H7 (cell line): Measurements from ENCODE around the gene CDH15. TPM values are rescaled to one million over a fixed set of nuclear protein-coding genes. Genes with fewer than 3 reads are reported as not detected.
"Not testable (repeated sequence)": the region's sequence is repeated elsewhere in the genome, so short reads cannot be mapped to it uniquely, and the experiment has no call there.

Source experiments
- DNase-seq: peaks from one replicate; pipeline ENCODE4 v3.0.0; 2012
- H3K27me3 ChIP-seq: 2 replicates; pipeline ENCODE4 v1.6.0; 2011; ENCODE audit warnings: mild to moderate bottlenecking, low read length; ENCODE audit not compliant: control insufficient read depth, insufficient read depth
- H3K36me3 ChIP-seq: replicated peaks from 2 replicates; pipeline ENCODE4 v1.5.1; 2011; ENCODE audit warnings: low read length; ENCODE audit not compliant: control insufficient read depth, insufficient read depth
- H3K4me3 ChIP-seq: 2 replicates; pipeline ENCODE4 v1.5.1; 2011; ENCODE audit warnings: low read depth, mild to moderate bottlenecking, control low read depth, low read length, moderate library complexity; ENCODE audit not compliant: insufficient read depth
- total RNA-seq: library from RNA; depleted of rRNA; stranded (reverse); fragments of >200 nt; shearing (Covaris generic); gene quantifications from 2 replicates; pipeline ENCODE4 v1.2.3, GENCODE V29; 2014

The CDH15 gene
- total RNA-seq, 1 experiment from 2014 or later, result 0.10 TPM

- Histone ChIP-seq H3K27me3 (peaks cover 16% of the 10 kb centered on the region; the same call in 1 of the 2 replicates), H3K36me3 (no peaks in the 10 kb centered on the region), H3K4me3 (no peak overlapping the region; the same call in 1 of the 2 replicates)
- DNase-seq, result no peak
These were observed 19.7 kb downstream of the CDH15 start for GRCh38 chr16:89191033-89191900.

DNA sequence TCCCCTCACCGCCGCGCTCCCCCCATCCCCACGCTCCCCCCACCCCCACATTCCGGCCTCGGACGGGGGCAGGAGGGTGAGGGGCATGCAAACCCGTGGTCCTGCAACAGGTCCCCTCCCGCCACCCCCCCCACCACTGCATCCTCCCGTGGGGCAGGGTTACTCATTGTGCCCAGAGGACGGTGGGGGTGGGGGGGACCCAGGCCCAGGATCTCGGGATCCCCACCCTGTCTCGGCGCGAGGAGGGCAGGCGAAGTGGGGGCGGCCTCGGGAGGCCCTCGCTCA, 20.3 kb downstream of the CDH15 start:
- Histone ChIP-seq H3K36me3 (no peaks in the 10 kb centered on the region), H3K27me3 (peaks cover 16% of the 10 kb centered on the region; the same call in 1 of the 2 replicates), H3K4me3 (peak overlapping the region; percentile 56)
- no peak for DNase-seq

DNA sequence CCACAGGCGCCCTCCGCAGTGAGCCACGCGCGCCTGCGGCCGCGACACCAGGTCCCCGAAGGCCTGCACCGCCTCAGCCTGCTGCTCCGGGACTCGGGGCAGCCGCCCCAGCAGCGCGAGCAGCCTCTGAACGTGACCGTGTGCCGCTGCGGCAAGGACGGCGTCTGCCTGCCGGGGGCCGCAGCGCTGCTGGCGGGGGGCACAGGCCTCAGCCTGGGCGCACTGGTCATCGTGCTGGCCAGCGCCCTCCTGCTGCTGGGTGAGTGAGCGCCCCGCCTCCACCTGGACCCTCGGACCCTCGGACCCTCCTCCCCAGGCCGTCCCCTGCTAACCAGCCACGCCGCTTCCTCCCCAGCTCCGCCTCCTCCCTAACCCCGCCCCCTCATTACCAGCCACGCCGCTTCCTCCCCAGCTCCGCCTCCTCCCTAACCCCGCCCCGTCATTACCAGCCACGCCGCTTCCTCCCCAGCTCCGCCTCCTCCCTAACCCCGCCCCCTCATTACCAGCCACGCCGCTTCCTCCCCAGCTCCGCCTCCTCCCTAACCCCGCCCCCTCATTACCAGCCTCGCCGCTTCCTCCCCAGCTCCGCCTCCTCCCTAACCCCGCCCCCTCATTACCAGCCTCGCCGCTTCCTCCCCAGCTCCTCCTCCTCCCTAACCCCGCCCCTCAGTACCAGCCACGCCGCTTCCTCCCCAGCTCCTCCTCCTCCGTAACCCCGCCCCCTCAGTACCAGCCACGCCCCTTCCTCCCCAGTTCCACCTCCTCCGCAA, 20.8 kb downstream of the CDH15 start:
- peak overlapping the region; percentile 56 for H3K4me3 ChIP-seq
- DNase-seq, result peak; percentile 95
- peaks cover 16% of the 10 kb centered on the region; the same call in 1 of the 2 replicates for H3K27me3 ChIP-seq
- not testable (repeated sequence) for H3K36me3 ChIP-seq

- peaks cover 16% of the 10 kb centered on the region; the same call in 1 of the 2 replicates for H3K27me3 ChIP-seq
- peak; percentile 99 for DNase-seq
- peak overlapping the region; percentile 19; the same call in 1 of the 2 replicates for H3K4me3 ChIP-seq
- H3K36me3 ChIP-seq, result no peaks in the 10 kb centered on the region
These were observed 21.5 kb downstream of the CDH15 start for GRCh38 chr16:89192956-89193575.

- Histone ChIP-seq H3K27me3 (peaks cover 16% of the 10 kb centered on the region; the same call in 1 of the 2 replicates), H3K4me3 (peak overlapping the region; percentile 19; the same call in 1 of the 2 replicates), H3K36me3 (no peaks in the 10 kb centered on the region)
- peak; percentile 54 for DNase-seq
These were observed 22.2 kb downstream of the CDH15 start for GRCh38 chr16:89193576-89194293.

DNA sequence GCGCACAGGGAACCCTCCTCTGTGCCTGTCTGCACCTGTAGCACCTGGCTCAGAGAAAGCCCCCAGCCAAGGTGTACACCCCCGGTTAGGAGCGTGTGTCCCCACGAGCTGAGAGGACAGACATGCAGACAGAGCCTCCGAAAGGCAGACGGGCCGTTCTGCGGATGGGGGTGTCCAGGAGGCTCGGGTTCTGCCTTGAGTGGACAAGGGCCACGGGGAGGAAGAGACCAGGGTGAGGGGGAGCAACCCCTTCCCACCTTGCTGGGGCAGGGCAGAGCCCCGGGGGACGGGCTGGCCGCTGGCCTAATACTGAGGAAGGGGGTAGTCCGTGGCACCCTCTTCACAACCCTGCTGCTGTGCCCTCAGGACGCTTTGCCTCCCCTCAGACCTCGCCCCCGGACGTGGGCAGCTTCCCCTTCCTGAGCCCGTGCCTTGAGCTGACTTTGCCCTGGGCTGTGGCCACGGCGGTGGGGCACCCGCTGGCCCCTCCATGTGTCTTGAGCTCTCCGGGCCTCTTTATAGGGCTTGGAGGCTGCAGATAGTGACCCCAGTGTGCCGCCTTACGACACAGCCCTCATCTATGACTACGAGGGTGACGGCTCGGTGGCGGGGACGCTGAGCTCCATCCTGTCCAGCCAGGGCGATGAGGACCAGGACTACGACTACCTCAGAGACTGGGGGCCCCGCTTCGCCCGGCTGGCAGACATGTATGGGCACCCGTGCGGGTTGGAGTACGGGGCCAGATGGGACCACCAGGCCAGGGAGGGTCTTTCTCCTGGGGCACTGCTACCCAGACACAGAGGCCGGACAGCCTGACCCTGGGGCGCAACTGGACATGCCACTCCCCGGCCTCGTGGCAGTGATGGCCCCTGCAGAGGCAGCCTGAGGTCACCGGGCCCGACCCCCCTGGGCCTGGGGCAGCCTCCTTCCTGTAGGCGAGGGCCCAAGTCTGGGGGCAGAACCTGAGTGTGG, 23.1 kb downstream of the CDH15 start:
- Histone ChIP-seq H3K36me3 (no peaks in the 10 kb centered on the region), H3K27me3 (peaks cover 21% of the 10 kb centered on the region; the same call in 1 of the 2 replicates), H3K4me3 (no peak overlapping the region)
- peak; percentile 57 for DNase-seq

DNA sequence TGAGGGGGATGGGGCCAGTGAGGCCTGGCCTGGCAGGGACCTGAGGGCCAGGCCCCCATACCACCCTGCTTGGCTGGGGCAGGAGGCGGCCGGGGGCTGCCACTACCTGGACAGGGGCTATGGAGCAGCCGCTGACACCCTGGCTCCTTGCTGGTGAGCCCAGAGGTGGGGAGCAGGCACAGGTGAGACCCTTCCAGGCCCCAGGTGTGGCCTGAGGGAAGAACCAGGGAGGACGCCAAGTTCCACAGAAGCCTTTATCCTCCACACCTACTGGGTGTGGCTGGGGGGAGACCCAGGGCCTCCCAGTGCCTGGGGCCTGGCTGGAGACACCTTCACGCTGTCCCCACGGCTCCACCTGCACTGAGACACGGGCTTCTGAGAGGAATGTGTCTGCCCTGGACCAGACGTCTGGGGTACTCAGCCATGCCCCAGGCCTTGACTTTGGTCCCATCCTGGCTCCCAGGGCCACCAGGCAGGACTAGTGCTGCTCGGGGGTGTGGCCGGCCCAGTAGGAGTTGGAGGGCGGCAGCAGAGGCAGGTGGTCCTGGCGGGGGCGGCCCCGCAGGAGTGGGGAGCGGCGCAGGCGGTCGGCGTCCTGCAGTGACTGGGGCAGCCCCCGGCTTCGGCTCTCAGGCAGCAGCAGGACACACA, 24.1 kb downstream of the CDH15 start:
- peak; percentile 58 for DNase-seq
- H3K36me3 ChIP-seq, result no peaks in the 10 kb centered on the region
- H3K4me3 ChIP-seq, result no peak overlapping the region
- peaks cover 31% of the 10 kb centered on the region for H3K27me3 ChIP-seq

GRCh38 chr16:89197033-89197632, 25.6 kb downstream of the CDH15 start:
- DNase-seq, result peak; percentile 52
- Histone ChIP-seq H3K4me3 (no peak overlapping the region), H3K36me3 (no peaks in the 10 kb centered on the region), H3K27me3 (peaks cover 28% of the 10 kb centered on the region)

- Histone ChIP-seq H3K36me3 (no peaks in the 10 kb centered on the region), H3K27me3 (peaks cover 34% of the 10 kb centered on the region), H3K4me3 (no peak overlapping the region)
- DNase-seq, result peak; percentile 56
These were observed 26.3 kb downstream of the CDH15 start for GRCh38 chr16:89197633-89198416.

DNA sequence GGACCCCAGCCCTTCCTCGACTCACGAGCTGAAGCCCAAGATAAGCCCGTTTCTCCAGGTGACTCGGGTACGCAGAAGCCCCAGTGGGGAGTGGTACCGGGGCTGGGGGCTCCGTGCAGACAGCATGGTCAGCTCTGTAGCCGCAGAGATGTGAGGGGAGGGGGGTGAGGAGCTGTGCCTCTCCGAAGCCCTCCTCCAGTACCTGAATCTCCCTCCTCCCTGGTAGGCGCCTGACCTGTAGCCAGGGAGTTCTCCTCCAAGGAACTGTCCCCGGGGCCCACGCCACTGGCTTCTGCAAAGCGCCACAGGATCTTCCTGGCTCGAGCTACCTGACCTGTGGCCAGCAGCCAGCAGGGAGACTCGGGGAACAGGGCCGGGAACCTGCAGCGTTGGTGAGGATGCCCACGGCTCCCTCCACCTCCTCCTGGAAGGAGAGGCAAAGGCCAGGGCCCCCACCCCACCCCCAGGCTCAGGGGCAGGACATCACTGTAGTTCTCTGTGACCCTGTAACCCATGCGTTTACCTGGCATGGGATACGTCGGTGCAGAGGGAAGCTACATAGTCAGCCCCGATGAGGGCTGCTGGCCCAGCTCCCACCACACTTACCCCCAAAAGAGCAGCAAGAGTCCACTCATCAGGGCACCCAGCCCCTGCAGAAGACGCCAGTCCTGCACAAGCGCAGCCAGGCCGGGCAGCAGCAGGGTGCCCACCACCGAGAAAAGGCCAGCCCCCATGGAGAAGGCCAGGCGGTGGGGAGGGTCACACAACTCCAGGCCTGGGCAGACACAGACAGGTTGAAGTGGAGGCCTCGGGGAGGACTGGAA, 27.1 kb downstream of the CDH15 start:
- Histone ChIP-seq H3K4me3 (no peak overlapping the region), H3K27me3 (peaks cover 39% of the 10 kb centered on the region), H3K36me3 (no peaks in the 10 kb centered on the region)
- peak; percentile 60 for DNase-seq

- peak; percentile 52 for DNase-seq
- Histone ChIP-seq H3K4me3 (no peak overlapping the region; the same call in 1 of the 2 replicates), H3K27me3 (peaks cover 41% of the 10 kb centered on the region), H3K36me3 (no peaks in the 10 kb centered on the region)
These were observed 27.9 kb downstream of the CDH15 start for GRCh38 chr16:89199241-89200123.
